Activated CD8-positive, alpha-beta memory T cell treated with anti-CD3 and anti-CD28 coated beads, Interleukin-2, amount 50 U/mL, for 48 hours (primary cell): ENCODE measurements around the gene CPS1.

Experiments
- DNase-seq: peaks from one replicate; pipeline ENCODE4 v3.0.0-alpha.2; 2020

Gene CPS1

GRCh38 chr2:210713122-210713521 is 156.7 kb downstream of the CPS1 start:
- DNase-seq: no peak

GRCh38 chr2:210715560-210716082 is 159.2 kb downstream of the CPS1 start:
- DNase-seq: no peak

- no peak for DNase-seq
These were observed 162.1 kb downstream of the CPS1 start for GRCh38 chr2:210718503-210718902.

GRCh38 chr2:210722092-210722491 is 165.7 kb downstream of the CPS1 start:
- no peak for DNase-seq

GRCh38 chr2:210727549-210727948 is 171.2 kb downstream of the CPS1 start:
- no peak for DNase-seq
